H9 (cell line): ENCODE data around the gene RFX8. TPM values are rescaled to one million over a fixed set of nuclear protein-coding genes. Genes with fewer than 3 reads are reported as not detected.

ENCODE experiments used
- DNase-seq: peaks from one replicate; pipeline ENCODE4 v3.0.0-alpha.2; 2017
- H2AFZ ChIP-seq: one replicate; pipeline ENCODE4 v1.6.1; 2013; ENCODE audit warnings: mild to moderate bottlenecking, low read length, control low read depth, moderate library complexity
- H2AK5ac ChIP-seq: 2 replicates; pipeline ENCODE4 v1.6.1; 2013; ENCODE audit warnings: low read length, control low read depth, mixed read lengths; ENCODE audit not compliant: insufficient read length
- H2BK120ac ChIP-seq: one replicate; pipeline ENCODE4 v1.6.1; 2013; ENCODE audit warnings: low read depth, mild to moderate bottlenecking, low read length, control low read depth, inconsistent platforms; ENCODE audit not compliant: poor library complexity, severe bottlenecking
- H2BK12ac ChIP-seq: 2 replicates; pipeline ENCODE4 v1.6.1; 2013; ENCODE audit warnings: low read length, control low read depth, mixed read lengths, low read depth; ENCODE audit not compliant: insufficient read length
- H2BK15ac ChIP-seq: 2 replicates; pipeline ENCODE4 v1.6.1; 2013; ENCODE audit warnings: low read depth, low read length, control low read depth
- H2BK20ac ChIP-seq: one replicate; pipeline ENCODE4 v1.6.1; 2013; ENCODE audit warnings: low read depth, mild to moderate bottlenecking, low read length, control low read depth, inconsistent platforms; ENCODE audit not compliant: poor library complexity, severe bottlenecking
- H2BK5ac ChIP-seq: 2 replicates; pipeline ENCODE4 v1.6.1; 2013; ENCODE audit warnings: low read length, control low read depth, mixed read lengths; ENCODE audit not compliant: insufficient read length
- H3K14ac ChIP-seq: 2 replicates; pipeline ENCODE4 v1.6.1; 2013; ENCODE audit warnings: low read length, control low read depth; ENCODE audit not compliant: insufficient read depth
- H3K18ac ChIP-seq: 2 replicates; pipeline ENCODE4 v1.6.1; 2013; ENCODE audit warnings: low read depth, mild to moderate bottlenecking, mixed read lengths, low read length, control low read depth; ENCODE audit not compliant: insufficient read length
- H3K23ac ChIP-seq: 2 replicates; pipeline ENCODE4 v1.6.1; 2013; ENCODE audit warnings: low read length, control low read depth, mixed read lengths, low read depth; ENCODE audit not compliant: insufficient read length
- H3K23me2 ChIP-seq: 2 replicates; pipeline ENCODE4 v1.6.1; 2013; ENCODE audit warnings: low read depth, mild to moderate bottlenecking, mixed read lengths, low read length, control low read depth; ENCODE audit not compliant: insufficient read length, poor library complexity, severe bottlenecking
- H3K27ac ChIP-seq: 2 replicates; pipeline ENCODE4 v1.5.1; 2013; ENCODE audit warnings: low read length, control low read depth, mixed read lengths, low read depth; ENCODE audit not compliant: insufficient read length
- H3K27me3 ChIP-seq: 2 replicates; pipeline ENCODE4 v1.6.1; 2013; ENCODE audit warnings: low read length, control low read depth, inconsistent platforms; ENCODE audit not compliant: insufficient read depth
- H3K4ac ChIP-seq: 2 replicates; pipeline ENCODE4 v1.6.1; 2013; ENCODE audit warnings: low read depth, mild to moderate bottlenecking, control low read depth, inconsistent platforms, low read length, moderate library complexity
- H3K4me1 ChIP-seq: 2 replicates; pipeline ENCODE4 v1.6.1; 2013; ENCODE audit warnings: low read length, control low read depth, inconsistent platforms; ENCODE audit not compliant: insufficient read depth
- H3K4me2 ChIP-seq: 2 replicates; pipeline ENCODE4 v1.6.1; 2013; ENCODE audit warnings: low read length, control low read depth, mixed read lengths; ENCODE audit not compliant: insufficient read length, insufficient read depth
- H3K56ac ChIP-seq: 2 replicates; pipeline ENCODE4 v1.6.1; 2013; ENCODE audit warnings: low read depth, mild to moderate bottlenecking, mixed read lengths, low read length, control low read depth; ENCODE audit not compliant: insufficient read length
- H3K79me1 ChIP-seq: 2 replicates; pipeline ENCODE4 v1.6.1; 2013; ENCODE audit warnings: low read depth, mild to moderate bottlenecking, moderate library complexity, low read length, control low read depth, inconsistent platforms; ENCODE audit not compliant: insufficient read depth, poor library complexity, severe bottlenecking
- H3K79me2 ChIP-seq: 2 replicates; pipeline ENCODE4 v1.6.1; 2013; ENCODE audit warnings: low read length, control low read depth, inconsistent platforms; ENCODE audit not compliant: insufficient read depth
- H3K9ac ChIP-seq: 2 replicates; pipeline ENCODE4 v1.6.1; 2013; ENCODE audit warnings: low read length, control low read depth, mixed read lengths; ENCODE audit not compliant: insufficient read length; ENCODE audit errors: extremely low read depth
- H3K9me3 ChIP-seq: one replicate; pipeline ENCODE4 v1.6.1; 2013; ENCODE audit warnings: low read depth, low read length, inconsistent platforms; ENCODE audit not compliant: control insufficient read depth
- H3T11ph ChIP-seq: one replicate; pipeline ENCODE4 v1.6.1; 2013; ENCODE audit warnings: mild to moderate bottlenecking, low read length, control low read depth, inconsistent platforms
- H4K20me1 ChIP-seq: one replicate; pipeline ENCODE4 v1.6.1; 2013; ENCODE audit not compliant: control insufficient read depth, insufficient read length, insufficient read depth
- H4K5ac ChIP-seq: 2 replicates; pipeline ENCODE4 v1.6.1; 2013; ENCODE audit warnings: low read depth, mild to moderate bottlenecking, mixed read lengths, low read length, control low read depth; ENCODE audit not compliant: insufficient read length
- H4K8ac ChIP-seq: replicated peaks from 2 replicates; pipeline ENCODE4 v1.6.1; 2013; ENCODE audit warnings: low read length, control low read depth, mixed read lengths, low read depth; ENCODE audit not compliant: insufficient read length
- H4K91ac ChIP-seq: 2 replicates; pipeline ENCODE4 v1.6.1; 2013; ENCODE audit warnings: low read depth, mild to moderate bottlenecking, moderate library complexity, mixed read lengths, low read length, control low read depth; ENCODE audit not compliant: insufficient read length
- H3K27ac Mint-ChIP-seq, 3 experiments: 2 replicates in 2 of 3; 3 replicates in 1 of 3; pipeline ENCODE4 v1.8.0; 2020 to 2021; ENCODE audit warnings: mixed read lengths in 3 of 3, mild to moderate bottlenecking in 1 of 3, moderate library complexity in 1 of 3
- H3K27me3 Mint-ChIP-seq: 2 replicates; pipeline ENCODE4 v1.8.0; 2021; ENCODE audit warnings: low read depth, mild to moderate bottlenecking, moderate library complexity, mixed read lengths
- H3K36me3 Mint-ChIP-seq, 3 experiments: 2 replicates in 2 of 3; 3 replicates in 1 of 3; pipeline ENCODE4 v1.8.0; 2020 to 2021; ENCODE audit warnings: low read depth in 3 of 3, mixed read lengths in 3 of 3; ENCODE audit not compliant: insufficient read depth in 1 of 3
- H3K4me1 Mint-ChIP-seq, 2 experiments: 2 replicates each; pipeline ENCODE4 v1.8.0; 2020; ENCODE audit warnings: mixed read lengths in 2 of 2
- H3K4me3 Mint-ChIP-seq, 2 experiments: 2 replicates in 1 of 2; 3 replicates in 1 of 2; pipeline ENCODE4 v1.8.0; 2020 to 2021; ENCODE audit warnings: mild to moderate bottlenecking in 2 of 2, mixed read lengths in 2 of 2, moderate library complexity in 1 of 2
- H3K9me3 Mint-ChIP-seq, 2 experiments: 2 replicates in 1 of 2; 3 replicates in 1 of 2; pipeline ENCODE4 v1.8.0; 2020; ENCODE audit warnings: mild to moderate bottlenecking in 2 of 2, mixed read lengths in 2 of 2, moderate library complexity in 1 of 2
- CTCF ChIP-seq: fragments of 200-600 bp; sonication (generic); conservative IDR thresholded peaks from 3 replicates; pipeline ENCODE4 v1.8.0; 2021; ENCODE audit warnings: antibody characterized with exemption, mild to moderate bottlenecking
- WGBS: extraction: QIAGEN DNeasy Blood & Tissue Kit; methylation state at CpG from one replicate; pipeline ENCODE4 v1.1.7; 2013; ENCODE audit warnings: missing lambda C conversion rate, low lambda C conversion rate, mixed read lengths; ENCODE audit not compliant: insufficient read length; ENCODE audit errors: extremely low coverage; 5-methylcytosine and 5-hydroxymethylcytosine counted together
- total RNA-seq: library from RNA; stranded (reverse); gene quantifications from 2 replicates; pipeline ENCODE4 v1.2.1, GENCODE V29; 2021

Gene RFX8
- total RNA-seq, 1 experiment from 2014 or later = 0.22 TPM

GRCh38 chr2:101477556-101477955, 2.6 kb upstream of the RFX8 start:
- no peaks in the 10 kb centered on the region for H3K23me2 ChIP-seq
- no peak overlapping the region for H2AFZ ChIP-seq
- H3K23ac ChIP-seq = no peak overlapping the region
- no peak overlapping the region for H3T11ph ChIP-seq
- H2BK15ac ChIP-seq = no peak overlapping the region
- no peak overlapping the region for H3K18ac ChIP-seq
- H2BK120ac ChIP-seq = no peak overlapping the region
- H4K5ac ChIP-seq = no peak overlapping the region
- H3K56ac ChIP-seq = no peak overlapping the region
- Mint-ChIP-seq H3K4me3 (no peak overlapping the region), H3K27me3 (peaks cover 22% of the 10 kb centered on the region), H3K36me3 (no peaks in the 10 kb centered on the region), H3K27ac (no peak overlapping the region), H3K4me1 (peaks cover 30% of the 10 kb centered on the region in 2 experiments), H3K9me3 (no peaks in the 10 kb centered on the region)
- H2BK20ac ChIP-seq = no peak overlapping the region
- WGBS = no CpG with 5 or more reads among the region's 2 CpGs
- no peak for DNase-seq
- no peak overlapping the region for H3K9ac ChIP-seq
- no peak overlapping the region for H3K14ac ChIP-seq
- H3K27me3 ChIP-seq = no peaks in the 10 kb centered on the region; the same call in 1 of the 2 replicates
- H2BK12ac ChIP-seq = no peak overlapping the region
- H3K9me3 ChIP-seq = no peaks in the 10 kb centered on the region
- no peak overlapping the region for H4K8ac ChIP-seq
- no peaks in the 10 kb centered on the region for H3K79me1 ChIP-seq
- H4K20me1 ChIP-seq = no peaks in the 10 kb centered on the region
- peaks cover 4% of the 10 kb centered on the region; the same call in 1 of the 2 replicates for H3K4me1 ChIP-seq
- H3K4me2 ChIP-seq = no peak overlapping the region
- no peak overlapping the region for H3K27ac ChIP-seq
- no peaks in the 10 kb centered on the region for H3K79me2 ChIP-seq
- no peak overlapping the region for H4K91ac ChIP-seq
- H3K4ac ChIP-seq = no peak overlapping the region
- H2BK5ac ChIP-seq = no peak overlapping the region
- TF ChIP-seq CTCF = no peak
- no peak overlapping the region for H2AK5ac ChIP-seq
